Activated naive CD4-positive, alpha-beta T cell treated with anti-CD3 and anti-CD28 coated beads, Interleukin-2, amount 10 ng/mL, durations not matched to agents 5 hours and 36 hours (primary cell): ENCODE results near the gene RIN3. TPM values are rescaled to one million over a fixed set of nuclear protein-coding genes. Genes with fewer than 3 reads are reported as not detected.

Experiments used
- total RNA-seq, 2 experiments: library from RNA; stranded (reverse); gene quantifications; one replicate each; pipeline ENCODE4 v1.2.3, GENCODE V29; 2021

The RIN3 gene, protein sequence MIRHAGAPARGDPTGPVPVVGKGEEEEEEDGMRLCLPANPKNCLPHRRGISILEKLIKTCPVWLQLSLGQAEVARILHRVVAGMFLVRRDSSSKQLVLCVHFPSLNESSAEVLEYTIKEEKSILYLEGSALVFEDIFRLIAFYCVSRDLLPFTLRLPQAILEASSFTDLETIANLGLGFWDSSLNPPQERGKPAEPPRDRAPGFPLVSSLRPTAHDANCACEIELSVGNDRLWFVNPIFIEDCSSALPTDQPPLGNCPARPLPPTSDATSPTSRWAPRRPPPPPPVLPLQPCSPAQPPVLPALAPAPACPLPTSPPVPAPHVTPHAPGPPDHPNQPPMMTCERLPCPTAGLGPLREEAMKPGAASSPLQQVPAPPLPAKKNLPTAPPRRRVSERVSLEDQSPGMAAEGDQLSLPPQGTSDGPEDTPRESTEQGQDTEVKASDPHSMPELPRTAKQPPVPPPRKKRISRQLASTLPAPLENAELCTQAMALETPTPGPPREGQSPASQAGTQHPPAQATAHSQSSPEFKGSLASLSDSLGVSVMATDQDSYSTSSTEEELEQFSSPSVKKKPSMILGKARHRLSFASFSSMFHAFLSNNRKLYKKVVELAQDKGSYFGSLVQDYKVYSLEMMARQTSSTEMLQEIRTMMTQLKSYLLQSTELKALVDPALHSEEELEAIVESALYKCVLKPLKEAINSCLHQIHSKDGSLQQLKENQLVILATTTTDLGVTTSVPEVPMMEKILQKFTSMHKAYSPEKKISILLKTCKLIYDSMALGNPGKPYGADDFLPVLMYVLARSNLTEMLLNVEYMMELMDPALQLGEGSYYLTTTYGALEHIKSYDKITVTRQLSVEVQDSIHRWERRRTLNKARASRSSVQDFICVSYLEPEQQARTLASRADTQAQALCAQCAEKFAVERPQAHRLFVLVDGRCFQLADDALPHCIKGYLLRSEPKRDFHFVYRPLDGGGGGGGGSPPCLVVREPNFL
- total RNA-seq, result 10 to 100 TPM; 63.2 to 66.4 TPM

DNA sequence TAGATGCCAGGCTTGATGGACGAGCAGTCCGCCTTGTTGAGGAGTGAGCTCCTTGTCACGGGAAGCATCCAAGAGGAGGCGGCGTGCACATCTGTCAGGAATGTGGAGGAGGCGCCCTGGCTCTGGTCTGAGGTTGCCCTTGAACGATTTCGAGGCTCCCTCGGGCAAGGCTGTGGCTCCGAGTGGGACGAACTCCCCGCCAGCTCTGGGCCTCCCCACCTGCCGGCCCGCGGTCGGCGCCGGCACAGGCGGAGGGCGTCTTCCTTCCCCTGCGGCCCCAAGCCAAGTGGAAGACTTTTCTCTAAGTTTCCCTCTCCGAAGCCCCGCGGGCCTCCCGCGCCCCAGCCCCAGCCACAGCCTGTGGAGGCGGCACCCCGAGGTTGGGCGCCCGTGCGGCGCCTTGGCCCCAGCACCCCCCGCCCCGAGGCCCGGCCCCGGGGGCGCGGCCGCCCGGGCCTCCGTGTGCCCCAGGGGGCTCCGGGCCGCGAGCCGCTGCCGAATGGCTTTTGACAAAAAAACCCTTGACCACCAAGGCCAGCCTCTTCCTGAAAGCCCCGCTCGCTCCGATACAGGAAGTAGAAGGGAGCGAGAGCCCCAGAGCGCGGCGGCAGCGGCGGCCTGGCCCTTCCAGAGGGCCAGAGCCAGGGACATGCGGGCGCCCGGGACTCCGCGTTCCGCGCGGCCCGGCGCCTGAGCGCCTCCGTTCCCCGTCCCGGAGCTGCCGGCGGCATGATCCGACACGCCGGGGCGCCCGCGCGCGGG, at the start of gene RIN3:
TSS of gene RIN3 (plus strand) at position 578 of the 762 bp plus-strand sequence. CDS start at position 730, 152 bp downstream.

Other genes with a start within 250 kb of the RIN3 start
- gene SLC24A4, start 190.6 kb upstream of the RIN3 start, total RNA-seq, result not detected
- gene LGMN, start 234.8 kb downstream of the RIN3 start, total RNA-seq, result 1 to 10 TPM; 7.3 to 7.6 TPM